GM23248 (cell line): ENCODE results near the gene SMTNL1. TPM values are rescaled to one million over a fixed set of nuclear protein-coding genes. Genes with fewer than 3 reads are reported as not detected.

ENCODE experiments used
- DNase-seq: peaks from one replicate; pipeline ENCODE4 v3.0.0-alpha.2; 2015
- H2AFZ ChIP-seq: fragments of 200-600 bp; sonication (generic); 2 replicates; pipeline ENCODE4 v1.6.1; 2016; ENCODE audit warnings: antibody characterized with exemption
- H3F3A ChIP-seq: fragments of 200-600 bp; sonication (generic); 2 replicates; pipeline ENCODE4 v1.6.1; 2016; ENCODE audit warnings: mild to moderate bottlenecking, antibody characterized with exemption, mixed run types; ENCODE audit not compliant: insufficient read depth
- H3K27ac ChIP-seq: fragments of 200-600 bp; sonication (generic); 2 replicates; pipeline ENCODE4 v1.5.1; 2016; ENCODE audit warnings: mild to moderate bottlenecking
- H3K27me3 ChIP-seq: fragments of 200-600 bp; sonication (generic); replicated peaks from 2 replicates; pipeline ENCODE4 v1.6.1; 2016; ENCODE audit warnings: mild to moderate bottlenecking; ENCODE audit not compliant: insufficient read depth
- H3K36me3 ChIP-seq: fragments of 200-600 bp; sonication (generic); 2 replicates; pipeline ENCODE4 v1.6.1; 2016; ENCODE audit warnings: low read depth, mild to moderate bottlenecking
- H3K4me1 ChIP-seq: fragments of 200-600 bp; sonication (generic); 2 replicates; pipeline ENCODE4 v1.6.1; 2016; ENCODE audit warnings: mild to moderate bottlenecking; ENCODE audit not compliant: insufficient read depth
- H3K4me2 ChIP-seq: fragments of 200-600 bp; sonication (generic); one replicate; pipeline ENCODE4 v1.6.1; 2016; ENCODE audit warnings: mild to moderate bottlenecking; ENCODE audit not compliant: unreplicated experiment
- H3K4me3 ChIP-seq: fragments of 200-600 bp; sonication (generic); 2 replicates; pipeline ENCODE4 v1.5.1; 2016; ENCODE audit warnings: mild to moderate bottlenecking
- H3K79me2 ChIP-seq: fragments of 200-600 bp; sonication (generic); 2 replicates; pipeline ENCODE4 v1.6.1; 2016; ENCODE audit warnings: mild to moderate bottlenecking; ENCODE audit not compliant: insufficient read depth
- H3K9ac ChIP-seq: fragments of 200-600 bp; sonication (generic); 2 replicates; pipeline ENCODE4 v1.6.1; 2016; ENCODE audit warnings: mild to moderate bottlenecking
- H3K9me2 ChIP-seq: fragments of 200-600 bp; sonication (generic); 2 replicates; pipeline ENCODE4 v1.6.1; 2016; ENCODE audit warnings: mixed run types, mild to moderate bottlenecking, moderate library complexity; ENCODE audit not compliant: insufficient read depth
- H3K9me3 ChIP-seq: fragments of 200-600 bp; sonication (generic); one replicate; pipeline ENCODE4 v1.6.1; 2017; ENCODE audit warnings: low read depth
- H4K20me1 ChIP-seq: fragments of 200-600 bp; sonication (generic); 2 replicates; pipeline ENCODE4 v1.6.0; 2016; ENCODE audit not compliant: insufficient read depth
- EZH2 ChIP-seq: fragments of 200-600 bp; sonication (generic); IDR thresholded peaks from 2 replicates; pipeline ENCODE4 v1.6.1; 2018; ENCODE audit warnings: antibody characterized with exemption, mild to moderate bottlenecking; ENCODE audit not compliant: insufficient read depth, poor library complexity, severe bottlenecking
- EZH2phosphoT487 ChIP-seq: fragments of 200-600 bp; sonication (generic); IDR thresholded peaks from 2 replicates; pipeline ENCODE4 v1.6.1; 2018; ENCODE audit warnings: antibody characterized with exemption, moderate library complexity, mild to moderate bottlenecking, low read depth; ENCODE audit not compliant: insufficient read depth
- WGBS, 2 experiments: methylation state at CpG; one replicate each; pipeline ENCODE4 v1.1.6; 2015 to 2017; ENCODE audit warnings: low lambda C conversion rate in 2 of 2, low coverage in 1 of 2; ENCODE audit errors: missing lambda C conversion rate in 2 of 2; 5-methylcytosine and 5-hydroxymethylcytosine counted together
- in situ Hi-C: fragments of 300-500 bp; cut with MboI; formaldehyde crosslinking; loops from 2 replicates; pipeline ENCODE4 v1.15.0; 2020
- polyA plus RNA-seq: library from polyadenylated mRNA; unstranded; fragments of >200 nt; fragmentation: Nextera tagmentation; extraction: Ambion mirVana; gene quantifications from 2 replicates; pipeline ENCODE4 v1.2.1, GENCODE V29; 2016
- total RNA-seq: library from RNA; depleted of rRNA; stranded (reverse); fragments of >200 nt; shearing (Covaris generic); gene quantifications from 2 replicates; pipeline ENCODE4 v1.2.3, GENCODE V29; 2014

Gene SMTNL1
- total and polyA plus RNA-seq, 2 experiments from 2014 or later, result not detected

- no peaks in the 10 kb centered on the region for H3K36me3 ChIP-seq
- in situ Hi-C loops, result no loop called here
These were observed 35.0 kb upstream of the SMTNL1 start for GRCh38 chr11:57502376-57502775.

GRCh38 chr11:57502870-57503269 lies 34.5 kb upstream of the SMTNL1 start:
- Histone ChIP-seq H3F3A (no peaks in the 10 kb centered on the region), H2AFZ (no peak overlapping the region), H3K4me3 (no peak overlapping the region), H3K9ac (no peak overlapping the region), H3K9me3 (no peaks in the 10 kb centered on the region), H3K4me2 (no peak overlapping the region), H3K27ac (no peak overlapping the region), H3K79me2 (no peaks in the 10 kb centered on the region), H3K9me2 (no peaks in the 10 kb centered on the region), H3K27me3 (no peaks in the 10 kb centered on the region), H4K20me1 (no peaks in the 10 kb centered on the region), H3K36me3 (no peaks in the 10 kb centered on the region), H3K4me1 (no peaks in the 10 kb centered on the region)
- no peak for TF ChIP-seq EZH2
- in situ Hi-C loops, result no loop called here
- DNase-seq, result no peak

More at GRCh38 chr11:57502376-57502775, 35.0 kb upstream of the SMTNL1 start:
- Histone ChIP-seq H2AFZ (no peak overlapping the region), H3K9me2 (no peaks in the 10 kb centered on the region), H3K4me1 (no peaks in the 10 kb centered on the region), H3K9ac (no peak overlapping the region), H3F3A (no peaks in the 10 kb centered on the region), H3K79me2 (no peaks in the 10 kb centered on the region), H3K4me2 (no peak overlapping the region), H4K20me1 (no peaks in the 10 kb centered on the region), H3K9me3 (no peaks in the 10 kb centered on the region), H3K27ac (no peak overlapping the region), H3K27me3 (no peaks in the 10 kb centered on the region), H3K4me3 (no peak overlapping the region)
- TF ChIP-seq EZH2phosphoT487 (no peak), EZH2 (no peak)
- DNase-seq, result no peak
- WGBS, 2 experiments, result 93 to 95% methylated on average over 3 of the region's 3 CpGs

- H4K20me1 ChIP-seq, result no peaks in the 10 kb centered on the region
- H3K9me2 ChIP-seq, result no peaks in the 10 kb centered on the region
- DNase-seq, result no peak
- no peak overlapping the region for H3K4me2 ChIP-seq
- in situ Hi-C loops, result no loop called here
- no peak overlapping the region for H3K4me3 ChIP-seq
- H3K36me3 ChIP-seq, result no peaks in the 10 kb centered on the region
- 75 to 77% methylated on average over 4 of the region's 4 CpGs for WGBS, 2 experiments
- no peaks in the 10 kb centered on the region for H3K27me3 ChIP-seq
- H3K79me2 ChIP-seq, result no peaks in the 10 kb centered on the region
- no peaks in the 10 kb centered on the region for H3F3A ChIP-seq
- H3K27ac ChIP-seq, result no peak overlapping the region
- TF ChIP-seq EZH2phosphoT487 (no peak), EZH2 (no peak)
- H3K4me1 ChIP-seq, result no peaks in the 10 kb centered on the region
- H2AFZ ChIP-seq, result no peak overlapping the region
- H3K9ac ChIP-seq, result no peak overlapping the region
- H3K9me3 ChIP-seq, result no peaks in the 10 kb centered on the region
These were observed 32.9 kb upstream of the SMTNL1 start for GRCh38 chr11:57504511-57504910.

GRCh38 chr11:57506522-57506921 lies 30.9 kb upstream of the SMTNL1 start:
- in situ Hi-C loops, result no loop called here
- 100% methylated on average over 1 of the region's 1 CpG for WGBS, 2 experiments
- Histone ChIP-seq H3K79me2 (no peaks in the 10 kb centered on the region), H3K4me1 (no peaks in the 10 kb centered on the region), H3K27ac (no peak overlapping the region), H3K9me3 (no peaks in the 10 kb centered on the region), H3F3A (no peaks in the 10 kb centered on the region), H3K9ac (no peak overlapping the region), H4K20me1 (no peaks in the 10 kb centered on the region), H3K4me2 (no peak overlapping the region), H2AFZ (no peak overlapping the region), H3K27me3 (no peaks in the 10 kb centered on the region), H3K36me3 (no peaks in the 10 kb centered on the region), H3K4me3 (no peak overlapping the region), H3K9me2 (no peaks in the 10 kb centered on the region)
- no peak for TF ChIP-seq EZH2
- TF ChIP-seq EZH2phosphoT487, result no peak
- no peak for DNase-seq
